ENCODE data around the gene TCF25. TPM values are rescaled to one million over a fixed set of nuclear protein-coding genes. Genes with fewer than 3 reads are reported as not detected.

TCF25 gene
- total RNA-seq, 4 donors from 2014 or later, result 132 to 197 (median 147) TPM

GRCh38 chr16:89837014-89837546 is 36.3 kb upstream of the TCF25 start:
- WGBS, 2 donors, result 74 to 92% methylated on average over 17 of the region's 17 CpGs
- no peak overlapping the region for H3K4me3 ChIP-seq (ENCODE audit: low read depth, poor library complexity, severe bottlenecking)
- intact Hi-C loops (cut with DNase I; ENCODE audit: low total_unique reads), result no loop called here
- TF ChIP-seq, protein P1, sequence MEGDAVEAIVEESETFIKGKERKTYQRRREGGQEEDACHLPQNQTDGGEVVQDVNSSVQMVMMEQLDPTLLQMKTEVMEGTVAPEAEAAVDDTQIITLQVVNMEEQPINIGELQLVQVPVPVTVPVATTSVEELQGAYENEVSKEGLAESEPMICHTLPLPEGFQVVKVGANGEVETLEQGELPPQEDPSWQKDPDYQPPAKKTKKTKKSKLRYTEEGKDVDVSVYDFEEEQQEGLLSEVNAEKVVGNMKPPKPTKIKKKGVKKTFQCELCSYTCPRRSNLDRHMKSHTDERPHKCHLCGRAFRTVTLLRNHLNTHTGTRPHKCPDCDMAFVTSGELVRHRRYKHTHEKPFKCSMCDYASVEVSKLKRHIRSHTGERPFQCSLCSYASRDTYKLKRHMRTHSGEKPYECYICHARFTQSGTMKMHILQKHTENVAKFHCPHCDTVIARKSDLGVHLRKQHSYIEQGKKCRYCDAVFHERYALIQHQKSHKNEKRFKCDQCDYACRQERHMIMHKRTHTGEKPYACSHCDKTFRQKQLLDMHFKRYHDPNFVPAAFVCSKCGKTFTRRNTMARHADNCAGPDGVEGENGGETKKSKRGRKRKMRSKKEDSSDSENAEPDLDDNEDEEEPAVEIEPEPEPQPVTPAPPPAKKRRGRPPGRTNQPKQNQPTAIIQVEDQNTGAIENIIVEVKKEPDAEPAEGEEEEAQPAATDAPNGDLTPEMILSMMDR (IDR thresholded peaks at IDR 0.05), result no peak
- no peak for TF ChIP-seq POLR2A (IDR thresholded peaks at IDR 0.05)
- no peak for DNase-seq (ENCODE audit: low spot score in 2 of 2)

- no peak for DNase-seq (ENCODE audit: low spot score in 2 of 2)
- 83 to 84% methylated on average over 10 of the region's 10 CpGs for WGBS, 2 donors
- TF ChIP-seq POLR2A (IDR thresholded peaks at IDR 0.05), result no peak
- no peak overlapping the region for H3K4me3 ChIP-seq (ENCODE audit: low read depth, poor library complexity, severe bottlenecking)
- intact Hi-C loops (cut with DNase I; ENCODE audit: low total_unique reads), result no loop called here
These were observed 32.1 kb upstream of the TCF25 start for GRCh38 chr16:89841275-89841674.

DNA sequence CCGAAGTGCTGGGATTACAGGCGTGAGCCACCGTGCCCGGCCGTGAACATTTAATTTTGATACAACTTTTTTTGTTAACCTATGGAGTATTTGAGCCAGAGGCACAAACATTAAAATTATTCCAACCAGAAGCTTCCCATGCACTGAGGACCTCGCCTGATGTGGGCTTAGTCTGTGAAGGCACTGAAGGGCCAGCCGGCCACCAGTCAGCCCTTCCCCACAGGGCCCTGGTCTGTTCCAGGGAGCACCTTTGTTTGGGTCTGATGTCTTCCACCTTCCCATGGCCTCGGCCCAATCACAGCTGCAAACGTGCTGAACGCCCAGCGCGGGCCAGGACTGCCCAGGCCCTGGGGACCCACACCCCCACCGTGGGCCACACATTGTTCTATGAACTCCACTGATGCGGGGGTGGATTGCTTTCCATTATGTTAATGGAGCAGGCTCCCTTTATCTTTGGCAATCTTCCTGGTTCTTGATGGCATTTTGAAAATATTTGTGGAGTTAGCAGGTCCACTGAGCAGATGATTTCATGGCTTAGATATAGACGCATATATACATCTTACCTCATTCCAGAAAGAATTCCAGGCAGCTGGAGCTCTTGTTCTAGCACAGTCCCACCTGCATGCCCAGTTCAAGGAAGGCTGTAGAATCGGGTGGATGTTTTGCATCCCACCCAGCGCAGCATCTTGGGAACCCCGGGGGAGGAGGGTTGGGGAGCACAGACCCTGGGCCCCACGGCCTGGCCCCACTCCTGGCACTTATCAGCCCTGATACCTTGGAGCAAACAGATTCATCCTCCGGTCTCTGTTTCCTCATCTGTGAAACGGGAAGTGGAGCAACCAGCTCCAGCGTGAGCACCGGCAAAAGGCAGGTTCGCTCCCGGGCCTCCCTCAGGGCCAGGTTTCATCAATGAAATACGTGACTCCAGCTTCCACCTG is 30.7 kb upstream of the TCF25 start:
- intact Hi-C loops (cut with DNase I; ENCODE audit: low total_unique reads), result no loop called here
- TF ChIP-seq, protein P1 (IDR thresholded peaks at IDR 0.05), result no peak
- TF ChIP-seq POLR2A (IDR thresholded peaks at IDR 0.05), result no peak
- 53 to 56% methylated on average over 25 to 26 of the region's 26 CpGs for WGBS, 2 donors
- no peak for DNase-seq (ENCODE audit: low spot score in 2 of 2)
- H3K4me3 ChIP-seq (ENCODE audit: low read depth, poor library complexity, severe bottlenecking), result no peak overlapping the region

- no peak overlapping the region for H3K4me3 ChIP-seq (ENCODE audit: low read depth, poor library complexity, severe bottlenecking)
- intact Hi-C loops (cut with DNase I; ENCODE audit: low total_unique reads), result no loop called here
- TF ChIP-seq POLR2A (IDR thresholded peaks at IDR 0.05), result no peak
- TF ChIP-seq, protein P1 (IDR thresholded peaks at IDR 0.05), result no peak
- 65 to 70% methylated on average over 20 of the region's 20 CpGs for WGBS, 2 donors
- no peak for DNase-seq (ENCODE audit: low spot score in 2 of 2)
These were observed 29.7 kb upstream of the TCF25 start for GRCh38 chr16:89843409-89844350.

DNA sequence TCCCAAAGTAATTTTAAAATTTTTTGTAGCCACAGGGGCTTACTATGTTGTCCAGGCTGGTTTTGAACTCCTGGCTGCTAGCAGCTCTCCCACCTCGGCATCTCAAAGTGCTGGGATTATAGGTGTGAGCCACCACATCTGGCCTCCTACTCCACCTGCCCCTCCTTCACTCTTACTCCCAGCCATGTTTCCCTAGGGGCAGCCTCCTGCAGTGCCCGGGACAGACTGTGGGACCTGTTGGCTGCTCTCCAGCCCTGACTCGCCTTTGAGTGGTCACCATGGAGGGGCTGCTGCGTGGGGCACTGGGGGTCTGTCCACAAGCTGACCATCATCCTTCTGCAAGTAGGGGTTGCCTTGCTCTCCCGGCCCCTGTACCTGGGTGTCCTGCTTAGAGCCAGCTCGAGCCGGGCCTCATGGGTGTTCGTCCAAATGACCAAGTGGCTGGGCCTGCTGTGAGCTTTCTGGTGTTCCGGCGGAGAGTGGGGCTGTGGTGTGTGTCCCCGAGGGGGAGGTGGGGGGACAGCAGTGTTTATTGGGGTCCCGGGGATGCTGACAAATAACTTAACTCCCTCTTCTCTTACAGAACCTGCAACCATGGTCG is 28.6 kb upstream of the TCF25 start:
- intact Hi-C loops (cut with DNase I; ENCODE audit: low total_unique reads), result no loop called here
- no peak overlapping the region for H3K4me3 ChIP-seq (ENCODE audit: low read depth, poor library complexity, severe bottlenecking)
- no peak for DNase-seq (ENCODE audit: low spot score in 2 of 2)
- TF ChIP-seq, protein P1 (IDR thresholded peaks at IDR 0.05), result no peak
- TF ChIP-seq POLR2A (IDR thresholded peaks at IDR 0.05), result no peak
- 77 to 79% methylated on average over 9 to 13 of the region's 13 CpGs for WGBS, 2 donors
